GM12878 (cell line): Measurements from ENCODE around the gene TFCP2L1. TPM values are rescaled to one million over a fixed set of nuclear protein-coding genes. Genes with fewer than 3 reads are reported as not detected.

Experiments
- ATAC-seq: fragments of 200-7000 bp; cut with Tn5 transposase; 3 replicates; pipeline ENCODE4 v1.9.1; 2020; ENCODE audit warnings: mild to moderate bottlenecking, moderate library complexity
- BruUV-seq: library from RNA; stranded (reverse); fragments of 400-500 nt; replicated peaks from 2 replicates; lab custom pipeline; 2021; lab: Mats Ljungman, UMichigan
- CTCF ChIA-PET: fragments of 300-600 bp; sonication (Branson Sonifier 250); formaldehyde crosslinking; extraction: SDS; loops from one replicate; lab custom pipeline; 2021; ENCODE audit warnings: inconsistent platforms; lab: Yijun Ruan, JAX
- POLR2A ChIA-PET: fragments of 350-600 bp; formaldehyde crosslinking; extraction: SDS; loops from one replicate; lab custom pipeline; 2021; ENCODE audit warnings: inconsistent platforms; lab: Charles Lee
- RAD21 ChIA-PET: fragments of 300-600 bp; sonication (Branson Sonifier 250); formaldehyde crosslinking; loops from one replicate; lab custom pipeline; 2023; ENCODE audit warnings: antibody characterized with exemption; ENCODE audit not compliant: unreplicated experiment; lab: Charles Lee
- SMC1A ChIA-PET: fragments of 300-600 bp; sonication (Branson Sonifier 250); formaldehyde crosslinking; loops from one replicate; lab custom pipeline; 2023; ENCODE audit not compliant: unreplicated experiment, uncharacterized antibody; lab: Charles Lee
- DNase-seq: peaks from one replicate; pipeline ENCODE4 v3.0.0-alpha.2; 2011; ENCODE audit warnings: low read depth, low spot score
- FAIRE-seq: peaks from 3 replicates; lab custom pipeline; 2011; peaks lifted over from hg19 to GRCh38; lab: Jason Lieb, UNC
- H2AFZ ChIP-seq: 2 replicates; pipeline ENCODE4 v1.6.0; 2011; ENCODE audit warnings: low read depth, low read length, control low read depth; ENCODE audit not compliant: control insufficient read depth
- H3K27ac ChIP-seq: 2 replicates; pipeline ENCODE4 v1.5.1; 2011; ENCODE audit warnings: control low read depth; ENCODE audit not compliant: control insufficient read depth, insufficient read depth
- H3K27me3 ChIP-seq, 2 experiments: replicated peaks in 1 of 2; 2 replicates each; pipeline versions ENCODE4 v1.6.0 to v1.6.1; 2011; ENCODE audit warnings: low read length in 1 of 2; ENCODE audit not compliant: control insufficient read depth in 2 of 2, insufficient read depth in 2 of 2
- H3K36me3 ChIP-seq, 2 experiments: 2 replicates each; pipeline ENCODE4 v1.5.1; 2011; ENCODE audit warnings: low read length in 1 of 2; ENCODE audit not compliant: control insufficient read depth in 2 of 2, insufficient read depth in 2 of 2
- H3K4me1 ChIP-seq: 2 replicates; pipeline ENCODE4 v1.6.1; 2011; ENCODE audit warnings: mild to moderate bottlenecking, low read length, moderate library complexity, mixed read lengths; ENCODE audit not compliant: control insufficient read depth, insufficient read depth
- H3K4me2 ChIP-seq: 2 replicates; pipeline ENCODE4 v1.6.0; 2011; ENCODE audit warnings: control low read depth; ENCODE audit not compliant: control insufficient read depth, insufficient read depth
- H3K4me3 ChIP-seq: fragments of 200-600 bp; sonication (generic); 2 replicates; pipeline ENCODE4 v1.5.1; 2016
- H3K79me2 ChIP-seq: 2 replicates; pipeline ENCODE4 v1.6.0; 2011; ENCODE audit warnings: low read length; ENCODE audit not compliant: control insufficient read depth, insufficient read depth
- H3K9ac ChIP-seq: 2 replicates; pipeline ENCODE4 v1.8.0; 2011; ENCODE audit warnings: low read length, control low read depth, mixed read lengths; ENCODE audit not compliant: control insufficient read depth, insufficient read depth
- H3K9me3 ChIP-seq: replicated peaks from 3 replicates; pipeline ENCODE4 v1.5.1; 2011; ENCODE audit warnings: mild to moderate bottlenecking, low read length; ENCODE audit not compliant: control insufficient read depth, insufficient read depth
- H4K20me1 ChIP-seq: 2 replicates; pipeline ENCODE4 v1.6.0; 2011; ENCODE audit not compliant: control insufficient read depth, insufficient read depth
- CBX5 ChIP-seq: sonication (generic); IDR thresholded peaks from 2 replicates; pipeline ENCODE4 v1.6.1; 2016; ENCODE audit warnings: low read depth, moderate library complexity, mild to moderate bottlenecking, inconsistent platforms
- SMAD5 ChIP-seq: IDR thresholded peaks from 2 replicates; pipeline ENCODE4 v1.6.1; 2016; ENCODE audit warnings: antibody characterized with exemption, low read depth
- STAT1 ChIP-seq: fragments of 450-650 bp; conservative IDR thresholded peaks from 2 replicates; pipeline ENCODE4 v1.6.1; 2014; ENCODE audit warnings: antibody characterized with exemption, mild to moderate bottlenecking
- TCF3 ChIP-seq: IDR thresholded peaks from 2 replicates; pipeline ENCODE4 v1.6.1; 2012; ENCODE audit warnings: low read depth, mild to moderate bottlenecking, low read length, borderline replicate concordance; ENCODE audit not compliant: insufficient read depth
- ZNF24 ChIP-seq: fragments of 450-650 bp; IDR thresholded peaks from 2 replicates; pipeline ENCODE4 v1.6.1; 2017; ENCODE audit warnings: antibody characterized with exemption, mild to moderate bottlenecking
- WGBS: methylation state at CpG from one replicate; pipeline ENCODE4 v1.1.6; 2016; ENCODE audit warnings: low lambda C conversion rate; ENCODE audit not compliant: insufficient replicate concordance, insufficient coverage; ENCODE audit errors: missing lambda C conversion rate; 5-methylcytosine and 5-hydroxymethylcytosine counted together
- in situ Hi-C: fragments of 300-500 bp; cut with MboI; formaldehyde crosslinking; loops from 9 replicates; pipeline ENCODE4 v1.14.3; 2018; ENCODE audit warnings: mixed read lengths
- intact Hi-C: fragments of 100-400 bp; cut with micrococcal nuclease; formaldehyde crosslinking; loops from one replicate; pipeline ENCODE4 v1.14.2; 2022; ENCODE audit not compliant: unreplicated experiment
- polyA plus RNA-seq, 11 experiments: library from polyadenylated mRNA; depleted of rRNA in 4 of 11; unstranded in 6 of 11; stranded (reverse) in 5 of 11; fragments of >200 nt; fragmentation: Nextera tagmentation in 4 of 11; fragmentation: Illumina TruSeq in 1 of 11; extraction: Ambion mirVana in 4 of 11; extraction: Trizol in 1 of 11; gene quantifications; 1 replicate in 1 of 11; 2 replicates in 10 of 11; pipeline versions ENCODE4 v1.2.1 to v1.2.3, GENCODE V29; 2011 to 2016; ENCODE audit warnings: inconsistent platforms in 2 of 11, missing spikeins in 2 of 11, low read depth in 1 of 11
- total RNA-seq, 4 experiments: library from RNA; depleted of rRNA in 3 of 4; stranded (reverse); fragments of >200 nt in 3 of 4; fragmentation: Illumina TruSeq in 1 of 4; extraction: Trizol in 1 of 4; gene quantifications; 2 replicates each; pipeline versions ENCODE4 v1.2.1 to v1.2.3, GENCODE V29; 2013 to 2021
- TF ChIP-seq, protein P1 (sequence below): fragments of 450-650 bp; formaldehyde crosslinking; IDR thresholded peaks from 2 replicates; pipeline ENCODE4 v1.4.0; 2022; ENCODE audit warnings: mild to moderate bottlenecking, moderate library complexity

The TFCP2L1 gene
- total and polyA plus RNA-seq, 10 of the 15 experiments (the other 5 are each of a cell fraction or from before 2014, with no cell fraction given) = 0.02 to 0.21 (median 0.09) TPM; not detected in 1

DNA sequence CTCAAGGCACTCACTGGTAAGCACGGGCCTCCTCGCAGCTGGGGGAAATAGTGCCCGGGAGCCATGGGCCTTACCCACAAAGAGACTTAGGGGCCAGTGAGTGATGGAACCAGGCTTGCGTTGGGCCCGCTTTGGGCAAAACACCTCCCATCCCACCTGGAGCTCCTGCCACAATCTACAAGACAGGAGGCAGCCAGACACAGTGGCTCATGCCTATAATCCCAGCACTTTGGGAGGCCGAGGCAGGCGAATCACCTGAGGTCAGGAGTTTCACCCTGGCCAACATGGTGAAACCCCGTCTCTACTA, 88.2 kb downstream of the TFCP2L1 start:
- ChIA-PET POLR2A (no interaction called here), RAD21 (no interaction called here), SMC1A (no interaction called here), CTCF (no interaction called here)
- FAIRE-seq (no peak), DNase-seq (no peak), ATAC-seq (no peak)
- Histone ChIP-seq H3K27ac (no peak overlapping the region), H3K4me2 (no peak overlapping the region), H3K27me3 (peaks cover 0 to 1% of the 10 kb centered on the region in 2 experiments; a peak in 2 of 4 replicates), H3K4me1 (no peaks in the 10 kb centered on the region), H3K4me3 (no peak overlapping the region), H3K9ac (no peak overlapping the region), H2AFZ (no peak overlapping the region), H4K20me1 (no peaks in the 10 kb centered on the region), H3K79me2 (no peaks in the 10 kb centered on the region), H3K36me3 (no peaks in the 10 kb centered on the region), H3K9me3 (no peaks in the 10 kb centered on the region)
- TF ChIP-seq, protein P1, sequence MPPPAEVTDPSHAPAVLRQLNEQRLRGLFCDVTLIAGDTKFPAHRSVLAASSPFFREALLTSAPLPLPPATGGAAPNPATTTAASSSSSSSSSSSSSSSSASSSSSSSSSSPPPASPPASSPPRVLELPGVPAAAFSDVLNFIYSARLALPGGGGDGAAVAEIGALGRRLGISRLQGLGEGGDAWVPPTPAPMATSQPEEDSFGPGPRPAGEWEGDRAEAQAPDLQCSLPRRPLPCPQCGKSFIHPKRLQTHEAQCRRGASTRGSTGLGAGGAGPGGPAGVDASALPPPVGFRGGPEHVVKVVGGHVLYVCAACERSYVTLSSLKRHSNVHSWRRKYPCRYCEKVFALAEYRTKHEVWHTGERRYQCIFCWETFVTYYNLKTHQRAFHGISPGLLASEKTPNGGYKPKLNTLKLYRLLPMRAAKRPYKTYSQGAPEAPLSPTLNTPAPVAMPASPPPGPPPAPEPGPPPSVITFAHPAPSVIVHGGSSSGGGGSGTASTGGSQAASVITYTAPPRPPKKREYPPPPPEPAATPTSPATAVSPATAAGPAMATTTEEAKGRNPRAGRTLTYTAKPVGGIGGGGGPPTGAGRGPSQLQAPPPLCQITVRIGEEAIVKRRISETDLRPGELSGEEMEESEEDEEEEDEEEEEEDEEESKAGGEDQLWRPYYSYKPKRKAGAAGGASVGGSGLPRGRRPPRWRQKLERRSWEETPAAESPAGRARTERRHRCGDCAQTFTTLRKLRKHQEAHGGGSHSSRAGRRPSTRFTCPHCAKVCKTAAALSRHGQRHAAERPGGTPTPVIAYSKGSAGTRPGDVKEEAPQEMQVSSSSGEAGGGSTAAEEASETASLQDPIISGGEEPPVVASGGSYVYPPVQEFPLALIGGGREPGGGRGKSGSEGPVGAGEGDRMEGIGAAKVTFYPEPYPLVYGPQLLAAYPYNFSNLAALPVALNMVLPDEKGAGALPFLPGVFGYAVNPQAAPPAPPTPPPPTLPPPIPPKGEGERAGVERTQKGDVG (CRISPR knock-in tag) = no peak
- TF ChIP-seq TCF3 (no peak), ZNF24 (no peak), STAT1 (no peak), SMAD5 (no peak), CBX5 (no peak)
- BruUV-seq = no TSS peak
- intact Hi-C loops (no loop called here), in situ Hi-C loops (no loop called here)
- 89% methylated on average over 5 of the region's 8 CpGs for WGBS
